Hepatocyte (in vitro differentiated cells): ENCODE results near the gene SLC38A9.

Experiments
- EZH2 ChIP-seq: fragments of 200-600 bp; sonication (generic); IDR thresholded peaks from 2 replicates; pipeline ENCODE4 v1.6.1; 2016; ENCODE audit warnings: antibody characterized with exemption, mild to moderate bottlenecking, borderline replicate concordance
- TF ChIP-seq, protein P1 (sequence below): fragments of 200-600 bp; sonication (generic); IDR thresholded peaks from 2 replicates; pipeline ENCODE4 v1.5.1; 2016; ENCODE audit warnings: antibody characterized with exemption, mild to moderate bottlenecking; ENCODE audit not compliant: poor library complexity

DNA sequence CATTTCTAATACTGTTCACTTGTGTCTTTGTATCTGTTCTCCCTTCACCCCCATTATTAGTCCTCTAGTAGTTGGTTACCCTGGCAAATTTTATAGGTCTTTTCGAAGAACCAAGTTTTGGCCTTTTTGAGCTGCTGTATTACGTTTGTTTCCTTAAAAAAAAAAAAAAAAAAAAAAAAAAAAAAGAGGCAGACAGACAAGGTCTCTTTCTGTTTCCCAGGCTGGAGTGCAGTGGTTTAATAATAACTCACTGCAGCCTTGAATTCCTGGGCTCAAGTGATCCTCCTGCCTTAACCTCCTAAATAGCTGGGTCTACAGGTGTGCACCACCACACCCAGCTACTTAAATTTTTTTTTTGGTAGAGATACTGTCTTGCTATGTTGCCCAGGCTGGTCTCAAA, 46.6 kb upstream of the SLC38A9 start:
- TF ChIP-seq, protein P1, sequence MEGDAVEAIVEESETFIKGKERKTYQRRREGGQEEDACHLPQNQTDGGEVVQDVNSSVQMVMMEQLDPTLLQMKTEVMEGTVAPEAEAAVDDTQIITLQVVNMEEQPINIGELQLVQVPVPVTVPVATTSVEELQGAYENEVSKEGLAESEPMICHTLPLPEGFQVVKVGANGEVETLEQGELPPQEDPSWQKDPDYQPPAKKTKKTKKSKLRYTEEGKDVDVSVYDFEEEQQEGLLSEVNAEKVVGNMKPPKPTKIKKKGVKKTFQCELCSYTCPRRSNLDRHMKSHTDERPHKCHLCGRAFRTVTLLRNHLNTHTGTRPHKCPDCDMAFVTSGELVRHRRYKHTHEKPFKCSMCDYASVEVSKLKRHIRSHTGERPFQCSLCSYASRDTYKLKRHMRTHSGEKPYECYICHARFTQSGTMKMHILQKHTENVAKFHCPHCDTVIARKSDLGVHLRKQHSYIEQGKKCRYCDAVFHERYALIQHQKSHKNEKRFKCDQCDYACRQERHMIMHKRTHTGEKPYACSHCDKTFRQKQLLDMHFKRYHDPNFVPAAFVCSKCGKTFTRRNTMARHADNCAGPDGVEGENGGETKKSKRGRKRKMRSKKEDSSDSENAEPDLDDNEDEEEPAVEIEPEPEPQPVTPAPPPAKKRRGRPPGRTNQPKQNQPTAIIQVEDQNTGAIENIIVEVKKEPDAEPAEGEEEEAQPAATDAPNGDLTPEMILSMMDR: no peak
- TF ChIP-seq EZH2: no peak
